ENCODE data around the gene MPG. TPM values are rescaled to one million over a fixed set of nuclear protein-coding genes. Genes with fewer than 3 reads are reported as not detected.
A peak's percentile ranks its signal among the peaks of the same experiment; 100 is the strongest.

MPG gene
- total RNA-seq, 1 experiment from 2014 or later = 85.7 TPM

GRCh38 chr16:83060-83603 lies 5.1 kb downstream of the MPG start:
- Histone ChIP-seq H3K9me3 (ENCODE audit: control insufficient read depth, insufficient read depth, low read depth, low read length) (no peaks in the 10 kb centered on the region), H3K4me3 (ENCODE audit: low read depth in 2 of 2, low read length in 2 of 2) (no peak overlapping the region), H3K36me3 (ENCODE audit: control insufficient read depth, insufficient read depth, low read length) (no peaks in the 10 kb centered on the region), H3K27ac (ENCODE audit: low read length) (no peak overlapping the region), H3K27me3 (ENCODE audit: control insufficient read depth, insufficient read depth, low read length) (no peaks in the 10 kb centered on the region), H3K4me1 (ENCODE audit: control insufficient read depth, insufficient read depth, low read length) (peaks cover 30% of the 10 kb centered on the region)
- in situ Hi-C loops (cut with HindIII; ENCODE audit: low pct_unique_long_range_greater_than_20kb, low sequenced_read_pairs) (no loop called here), intact Hi-C loops (cut with micrococcal nuclease; ENCODE audit: unreplicated experiment) (no loop called here)
- DNase-seq (ENCODE audit: low read depth, low spot score) (no peak), ATAC-seq (no peak)
- BruUV-seq (replicated peaks) = no TSS peak
- CTCF ChIA-PET = no interaction called here
- TF ChIP-seq SIN3A (IDR thresholded peaks at IDR 0.05; ENCODE audit: borderline replicate concordance, insufficient read depth, low read depth, low read length) (no peak), POLR2AphosphoS5 (IDR thresholded peaks at IDR 0.05; ENCODE audit: low read depth, low read length) (no peak), TCF7L2 (IDR thresholded peaks at IDR 0.05; ENCODE audit: low read depth, low read length) (no peak), REST (IDR thresholded peaks at IDR 0.05; ENCODE audit: insufficient read depth in 1 of 2, low read depth in 2 of 2, low read length in 1 of 2) (no peak), CTCF (IDR thresholded peaks at IDR 0.05) (no peak)
- POLR2A ChIA-PET = interaction anchor here (0.6 kb wide), 1 partner anchor 74 kb away, joined by 3 read pairs; no protein-coding TSS in a partner anchor

DNA sequence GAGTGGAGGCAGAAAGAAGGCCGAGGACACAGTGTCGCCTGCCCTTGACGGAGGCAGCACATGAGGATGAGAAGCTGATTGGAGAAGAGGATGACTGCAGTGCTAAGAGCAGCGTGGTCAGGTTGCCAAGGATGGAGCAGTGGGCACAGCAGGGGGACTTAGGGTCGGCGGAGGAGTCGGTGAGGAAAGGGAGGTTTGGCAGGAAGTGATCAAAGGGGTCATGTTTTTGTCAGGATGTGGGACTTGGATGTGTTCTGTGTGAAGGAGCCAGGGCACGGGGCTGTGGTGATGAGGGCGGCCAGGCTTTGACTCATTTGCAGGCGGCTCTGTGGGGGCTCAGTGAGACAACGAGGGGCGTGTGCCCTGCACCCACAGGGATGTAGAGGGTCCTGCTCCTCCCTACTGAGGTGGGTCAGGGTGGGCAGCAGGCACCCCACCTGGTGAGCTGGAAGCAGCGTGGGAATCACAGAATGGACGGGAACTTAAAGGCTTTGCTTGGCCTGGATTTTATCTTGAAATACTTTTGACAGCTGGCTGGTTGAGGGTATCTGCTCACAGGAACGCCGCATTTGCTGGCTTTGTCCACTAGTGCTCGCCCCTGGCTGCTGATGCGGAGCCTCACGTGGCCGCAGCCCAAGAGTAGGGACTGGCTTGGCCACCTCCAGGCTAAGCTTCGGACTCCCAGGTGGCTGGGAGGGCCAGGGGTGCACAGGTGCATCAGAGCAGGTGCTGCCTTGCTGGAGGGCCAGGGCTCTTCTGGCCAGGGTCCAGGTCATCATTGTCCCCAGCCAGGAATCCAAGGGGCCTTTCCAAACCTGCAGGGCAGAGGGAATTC lies 6.0 kb downstream of the MPG start:
- POLR2A ChIA-PET = no interaction called here
- no peaks in the 10 kb centered on the region for H3K36me3 ChIP-seq (ENCODE audit: control insufficient read depth, insufficient read depth, low read length)
- H3K4me1 ChIP-seq (ENCODE audit: control insufficient read depth, insufficient read depth, low read length) = peaks cover 25% of the 10 kb centered on the region
- peak overlapping the region; percentile 74 for H3K27ac ChIP-seq (ENCODE audit: low read length)
- intact Hi-C loops (cut with micrococcal nuclease; ENCODE audit: unreplicated experiment) = no loop called here
- no peaks in the 10 kb centered on the region for H3K27me3 ChIP-seq (ENCODE audit: control insufficient read depth, insufficient read depth, low read length)
- no peak for TF ChIP-seq SIN3A (IDR thresholded peaks at IDR 0.05; ENCODE audit: borderline replicate concordance, insufficient read depth, low read depth, low read length)
- no peak for TF ChIP-seq CTCF (IDR thresholded peaks at IDR 0.05)
- TF ChIP-seq TCF7L2 (IDR thresholded peaks at IDR 0.05; ENCODE audit: low read depth, low read length) = no peak
- no peak for TF ChIP-seq REST (IDR thresholded peaks at IDR 0.05; ENCODE audit: insufficient read depth in 1 of 2, low read depth in 2 of 2, low read length in 1 of 2)
- TF ChIP-seq POLR2AphosphoS5 (IDR thresholded peaks at IDR 0.05; ENCODE audit: low read depth, low read length) = no peak
- CTCF ChIA-PET = interaction anchor here (1.0 to 2.3 kb wide), 2 partner anchors 9 to 18 kb away, joined by 3 to 8 read pairs; no protein-coding TSS in a partner anchor
- DNase-seq (ENCODE audit: low read depth, low spot score) = no peak
- in situ Hi-C loops (cut with HindIII; ENCODE audit: low pct_unique_long_range_greater_than_20kb, low sequenced_read_pairs) = no loop called here
- BruUV-seq (replicated peaks) = TSS peak; percentile 72
- H3K4me3 ChIP-seq (ENCODE audit: low read depth in 2 of 2, low read length in 2 of 2) = no peak overlapping the region
- H3K9me3 ChIP-seq (ENCODE audit: control insufficient read depth, insufficient read depth, low read depth, low read length) = no peaks in the 10 kb centered on the region
- ATAC-seq = peak; percentile 51
